Cardiac muscle cell (in vitro differentiated cells and primary cell): ENCODE measurements around the gene ALPG. TPM values are rescaled to one million over a fixed set of nuclear protein-coding genes. Genes with fewer than 3 reads are reported as not detected.

ENCODE experiments used
- DNase-seq, 2 donors: peaks; one replicate each; pipeline versions ENCODE4 v3.0.0 to v3.0.0-alpha.2; 2010 to 2017; ENCODE audit warnings: low read depth in 1 of 2, low spot score in 1 of 2
- H3K27ac ChIP-seq: fragments of 200-600 bp; sonication (generic); 2 replicates; pipeline ENCODE4 v1.5.1; 2016
- H3K27me3 ChIP-seq: fragments of 200-600 bp; sonication (generic); 2 replicates; pipeline ENCODE4 v1.6.0; 2016; ENCODE audit warnings: control low read depth
- H3K36me3 ChIP-seq: fragments of 200-600 bp; sonication (generic); 2 replicates; pipeline ENCODE4 v1.5.1; 2016; ENCODE audit warnings: control low read depth
- H3K4me1 ChIP-seq: fragments of 200-600 bp; sonication (generic); 2 replicates; pipeline ENCODE4 v1.8.1; 2017; ENCODE audit warnings: low read depth, mild to moderate bottlenecking, mixed run types
- H3K4me3 ChIP-seq: fragments of 200-600 bp; sonication (generic); 2 replicates; pipeline ENCODE4 v1.5.1; 2016; ENCODE audit warnings: mild to moderate bottlenecking
- H3K9me3 ChIP-seq: fragments of 200-600 bp; sonication (generic); 2 replicates; pipeline ENCODE4 v1.5.1; 2017; ENCODE audit warnings: low read depth, mild to moderate bottlenecking, control low read depth
- polyA plus RNA-seq: library from polyadenylated mRNA; unstranded; fragments of >200 nt; fragmentation: Nextera tagmentation; extraction: Ambion mirVana; gene quantifications from 2 replicates; pipeline ENCODE4 v1.2.1, GENCODE V29; 2016
- total RNA-seq: library from RNA; depleted of rRNA; stranded (reverse); fragments of >200 nt; gene quantifications from 2 replicates; pipeline ENCODE4 v1.2.3, GENCODE V29; 2016
- TF ChIP-seq, protein P1 (sequence below): IDR thresholded peaks from 2 replicates; pipeline ENCODE4 v1.5.1; 2012; ENCODE audit warnings: low read depth, mild to moderate bottlenecking, low read length

ALPG gene
- total and polyA plus RNA-seq, 2 experiments from 2014 or later, result not detected

DNA sequence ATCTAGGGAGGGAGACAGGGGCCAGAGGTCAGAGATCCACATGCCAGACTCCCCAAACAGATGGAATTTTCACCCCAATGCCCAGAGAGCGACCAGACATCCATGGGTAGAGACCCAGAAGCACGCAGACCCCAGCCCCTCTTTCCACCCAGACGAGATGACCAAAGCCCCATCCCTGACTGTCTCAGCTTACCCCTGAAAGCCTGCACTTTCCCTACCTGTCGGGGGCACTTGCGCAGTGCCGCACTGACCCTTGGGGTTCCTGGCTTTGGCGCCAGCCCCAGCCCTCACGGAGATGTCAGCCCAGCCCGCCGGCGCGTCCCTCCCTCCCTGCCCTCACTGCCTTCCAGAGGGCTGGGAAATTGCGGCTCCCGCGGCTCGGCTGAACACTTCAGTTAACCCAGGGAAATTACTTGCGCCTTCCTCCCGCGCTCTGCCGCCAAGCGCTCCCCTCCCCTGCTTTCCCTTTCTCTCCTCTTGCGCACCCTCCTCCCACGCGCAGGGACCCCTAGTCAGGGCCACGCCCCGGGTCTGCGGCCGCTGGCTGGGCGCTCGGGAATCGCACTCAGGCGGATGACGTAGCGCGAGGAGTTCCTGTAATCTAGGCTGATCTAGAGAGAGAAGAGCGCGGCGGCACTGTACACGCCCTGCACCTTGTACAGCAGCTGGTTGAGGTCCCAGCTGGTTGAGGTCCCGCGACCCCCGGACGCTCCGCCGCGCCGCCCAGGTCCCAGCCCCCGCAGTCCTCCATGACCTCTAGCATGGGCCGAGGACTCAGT, 12.0 kb downstream of the ALPG start:
- Histone ChIP-seq H3K4me3 (peak overlapping the region; percentile 5), H3K27me3 (peaks cover 96% of the 10 kb centered on the region), H3K4me1 (no peaks in the 10 kb centered on the region), H3K27ac (no peak overlapping the region), H3K36me3 (no peaks in the 10 kb centered on the region), H3K9me3 (no peaks in the 10 kb centered on the region)
- TF ChIP-seq, protein P1, sequence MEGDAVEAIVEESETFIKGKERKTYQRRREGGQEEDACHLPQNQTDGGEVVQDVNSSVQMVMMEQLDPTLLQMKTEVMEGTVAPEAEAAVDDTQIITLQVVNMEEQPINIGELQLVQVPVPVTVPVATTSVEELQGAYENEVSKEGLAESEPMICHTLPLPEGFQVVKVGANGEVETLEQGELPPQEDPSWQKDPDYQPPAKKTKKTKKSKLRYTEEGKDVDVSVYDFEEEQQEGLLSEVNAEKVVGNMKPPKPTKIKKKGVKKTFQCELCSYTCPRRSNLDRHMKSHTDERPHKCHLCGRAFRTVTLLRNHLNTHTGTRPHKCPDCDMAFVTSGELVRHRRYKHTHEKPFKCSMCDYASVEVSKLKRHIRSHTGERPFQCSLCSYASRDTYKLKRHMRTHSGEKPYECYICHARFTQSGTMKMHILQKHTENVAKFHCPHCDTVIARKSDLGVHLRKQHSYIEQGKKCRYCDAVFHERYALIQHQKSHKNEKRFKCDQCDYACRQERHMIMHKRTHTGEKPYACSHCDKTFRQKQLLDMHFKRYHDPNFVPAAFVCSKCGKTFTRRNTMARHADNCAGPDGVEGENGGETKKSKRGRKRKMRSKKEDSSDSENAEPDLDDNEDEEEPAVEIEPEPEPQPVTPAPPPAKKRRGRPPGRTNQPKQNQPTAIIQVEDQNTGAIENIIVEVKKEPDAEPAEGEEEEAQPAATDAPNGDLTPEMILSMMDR, result no peak
- peak; percentile 18 to 21 for DNase-seq

DNA sequence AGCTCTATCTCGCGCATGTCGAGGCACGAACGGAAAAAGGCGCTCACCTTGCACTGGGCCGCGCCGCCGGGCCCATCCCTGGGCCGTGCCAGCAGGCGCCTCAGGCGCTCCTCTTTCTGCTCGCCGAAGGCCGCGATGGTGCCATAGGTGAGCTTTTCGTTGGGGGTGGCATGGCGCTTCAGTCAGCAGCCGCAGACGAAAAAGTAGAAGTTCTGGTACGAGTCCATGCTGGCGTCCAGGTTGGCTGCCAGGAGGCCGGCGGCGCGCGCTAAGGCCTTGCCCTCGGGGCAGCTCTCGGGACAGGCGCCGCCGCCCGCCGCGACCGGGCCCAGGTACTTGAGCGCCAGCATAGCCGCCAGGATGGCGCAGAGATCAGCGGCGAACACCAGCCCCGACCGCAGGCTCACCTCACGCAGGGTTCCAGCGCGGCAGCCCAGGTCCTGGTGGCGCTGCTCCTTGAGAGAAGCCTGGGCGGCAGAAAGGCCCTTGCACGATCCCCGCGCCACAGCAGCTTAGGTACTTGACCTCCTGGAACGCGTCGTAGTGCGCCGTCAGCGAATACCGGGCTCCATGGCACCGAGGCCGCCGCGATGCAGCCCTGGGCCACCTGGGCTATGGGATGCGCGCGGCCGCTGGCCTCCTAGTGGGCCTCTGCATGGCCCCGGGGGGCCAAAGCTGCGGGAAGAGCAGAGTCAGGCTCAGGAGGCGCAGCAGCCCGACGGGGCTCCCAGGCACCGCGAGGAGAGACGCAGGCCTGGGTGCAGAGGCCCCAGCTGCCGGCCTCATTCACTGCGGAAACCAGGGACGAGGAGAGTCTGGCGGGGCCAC, 12.8 kb downstream of the ALPG start:
- Histone ChIP-seq H3K4me3 (peak overlapping the region; percentile 5), H3K27ac (no peak overlapping the region), H3K27me3 (peaks cover 97% of the 10 kb centered on the region), H3K36me3 (no peaks in the 10 kb centered on the region), H3K4me1 (no peaks in the 10 kb centered on the region), H3K9me3 (no peaks in the 10 kb centered on the region)
- peak in 1 of 2 donors; percentile 23 for DNase-seq
- TF ChIP-seq, protein P1, result no peak

DNA sequence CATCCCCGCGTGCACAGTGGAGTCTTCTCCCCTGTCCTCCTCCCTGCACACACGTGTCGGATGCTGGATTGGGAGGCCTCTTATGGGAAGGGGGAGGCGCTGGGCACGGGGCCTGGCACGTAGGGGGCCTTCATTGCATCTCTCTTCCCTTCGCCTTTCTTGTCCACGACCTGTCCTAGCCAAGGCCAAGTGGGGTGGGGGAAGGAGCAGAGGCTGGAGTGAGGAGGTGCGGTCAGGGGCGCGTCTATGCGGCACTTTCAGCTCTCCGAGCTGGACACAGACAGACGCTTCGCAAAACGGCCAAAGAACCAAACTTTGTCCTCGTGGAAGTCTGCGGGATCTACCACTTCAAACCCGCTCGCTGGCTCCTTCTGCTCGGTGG, 13.4 kb downstream of the ALPG start:
- Histone ChIP-seq H3K9me3 (no peaks in the 10 kb centered on the region), H3K4me1 (no peaks in the 10 kb centered on the region), H3K36me3 (no peaks in the 10 kb centered on the region), H3K27ac (no peak overlapping the region), H3K27me3 (peaks cover 99% of the 10 kb centered on the region), H3K4me3 (no peak overlapping the region)
- DNase-seq, result no peak
- TF ChIP-seq, protein P1, result no peak

GRCh38 chr2:232420463-232421188, 14.0 kb downstream of the ALPG start:
- Histone ChIP-seq H3K4me3 (peak overlapping the region; percentile 35), H3K27ac (no peak overlapping the region), H3K4me1 (no peaks in the 10 kb centered on the region), H3K27me3 (peaks cover 99% of the 10 kb centered on the region), H3K36me3 (no peaks in the 10 kb centered on the region), H3K9me3 (no peaks in the 10 kb centered on the region)
- DNase-seq, result peak in 1 of 2 donors; percentile 60
- TF ChIP-seq, protein P1, result no peak

- no peak for DNase-seq
- Histone ChIP-seq H3K4me3 (peak overlapping the region; percentile 35), H3K9me3 (no peaks in the 10 kb centered on the region), H3K4me1 (no peaks in the 10 kb centered on the region), H3K36me3 (no peaks in the 10 kb centered on the region), H3K27me3 (peaks cover 99% of the 10 kb centered on the region), H3K27ac (no peak overlapping the region)
- TF ChIP-seq, protein P1, result no peak
Observed at GRCh38 chr2:232421189-232421785, 14.6 kb downstream of the ALPG start.
